IMR-90 (cell line): ENCODE measurements around the gene RBMS3.

Source experiments
- CEBPB ChIP-seq: IDR thresholded peaks from 2 replicates; pipeline ENCODE4 v1.6.1; 2012; ENCODE audit warnings: low read depth, low read length, improper control_type of control experiment
- CTCF ChIP-seq: conservative IDR thresholded peaks from 2 replicates; pipeline ENCODE4 v1.5.1; 2012; ENCODE audit warnings: mild to moderate bottlenecking, low read depth, low read length, improper control_type of control experiment
- MXI1 ChIP-seq: IDR thresholded peaks from 2 replicates; pipeline ENCODE4 v1.6.1; 2012; ENCODE audit warnings: low read depth, mild to moderate bottlenecking, low read length, moderate library complexity, borderline replicate concordance
- POLR2A ChIP-seq: IDR thresholded peaks from 2 replicates; pipeline ENCODE4 v1.6.1; 2012; ENCODE audit warnings: mild to moderate bottlenecking, low read depth, low read length
- RFX5 ChIP-seq: IDR thresholded peaks from 2 replicates; pipeline ENCODE4 v1.8.0; 2012; ENCODE audit warnings: low read depth, mild to moderate bottlenecking, low read length, moderate library complexity

DNA sequence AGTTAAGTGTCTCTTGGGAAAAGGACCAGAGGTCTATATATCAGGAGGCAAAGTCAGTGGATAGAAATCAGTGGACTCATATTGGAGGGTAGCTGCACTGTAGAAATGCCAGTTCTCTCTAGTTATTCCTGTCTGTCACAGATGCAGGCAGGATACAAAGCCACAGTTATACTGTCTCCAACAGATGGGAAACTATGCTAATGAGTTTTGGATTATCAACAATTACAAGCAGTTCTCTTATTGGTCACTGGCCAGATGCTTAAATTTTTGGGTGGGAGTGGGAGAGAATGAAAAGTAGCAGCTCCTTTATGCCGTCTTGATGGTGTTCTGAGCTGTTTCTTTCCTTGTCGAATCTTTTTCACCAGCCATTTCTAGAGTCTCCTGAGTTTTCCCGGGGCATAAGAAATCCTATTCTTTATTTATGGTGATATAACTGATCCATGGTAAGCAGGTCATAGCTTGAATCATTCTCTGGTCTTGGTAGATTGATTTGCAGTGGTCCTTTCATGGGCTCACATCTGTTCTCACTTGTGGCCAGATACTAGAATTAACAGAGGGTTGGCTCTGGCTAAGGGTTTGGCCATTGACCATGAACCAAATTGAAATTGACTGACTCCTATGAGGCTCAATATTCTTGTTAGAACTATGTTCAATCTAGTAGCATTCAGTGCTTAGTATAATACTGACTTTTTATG is 44.6 kb upstream of the RBMS3 start:
- TF ChIP-seq CTCF = no peak
- no peak for TF ChIP-seq POLR2A
- TF ChIP-seq RFX5 = no peak
- no peak for TF ChIP-seq MXI1
- no peak for TF ChIP-seq CEBPB
